H1 (cell line): ENCODE measurements around the gene SLC7A5. TPM values are rescaled to one million over a fixed set of nuclear protein-coding genes. Genes with fewer than 3 reads are reported as not detected.
A peak's percentile ranks its signal among the peaks of the same experiment; 100 is the strongest.

Experiments
- CTCF ChIA-PET: fragments of 300-600 bp; sonication (Branson Sonifier 250); formaldehyde crosslinking; loops from one replicate; lab custom pipeline; 2021; ENCODE audit not compliant: partially characterized antibody; lab: Charles Lee
- POLR2A ChIA-PET: fragments of 300-600 bp; sonication (Branson Sonifier 250); formaldehyde crosslinking; loops from one replicate; lab custom pipeline; 2021; ENCODE audit warnings: inconsistent platforms; ENCODE audit not compliant: partially characterized antibody; lab: Charles Lee
- DNase-seq, 2 experiments: peaks; one replicate each; pipeline versions ENCODE4 v3.0.0 to v3.0.0-alpha.2; 2010 to 2022; ENCODE audit warnings: low spot score in 2 of 2, low read depth in 1 of 2, mixed read lengths in 1 of 2
- FAIRE-seq: peaks from 2 replicates; lab custom pipeline; 2011; peaks lifted over from hg19 to GRCh38; lab: Jason Lieb, UNC
- H2AFZ ChIP-seq: 2 replicates; pipeline ENCODE4 v1.8.1; 2012; ENCODE audit warnings: low read length, inconsistent platforms
- H2AK5ac ChIP-seq: 2 replicates; pipeline ENCODE4 v1.6.1; 2013; ENCODE audit warnings: low read depth, low read length
- H2BK120ac ChIP-seq: replicated peaks from 2 replicates; pipeline ENCODE3; 2013; ENCODE audit warnings: low read depth, low read length, inconsistent platforms
- H2BK12ac ChIP-seq: 2 replicates; pipeline ENCODE4 v1.6.1; 2013; ENCODE audit warnings: low read depth, low read length
- H2BK15ac ChIP-seq: 2 replicates; pipeline ENCODE4 v1.6.1; 2013; ENCODE audit warnings: low read length
- H2BK20ac ChIP-seq: 2 replicates; pipeline ENCODE4 v1.6.1; 2013; ENCODE audit warnings: low read length
- H2BK5ac ChIP-seq: 2 replicates; pipeline ENCODE4 v1.6.1; 2013; ENCODE audit warnings: low read depth, low read length
- H3K14ac ChIP-seq: 2 replicates; pipeline ENCODE4 v1.6.1; 2013; ENCODE audit warnings: inconsistent platforms; ENCODE audit not compliant: insufficient read length
- H3K18ac ChIP-seq: 2 replicates; pipeline ENCODE4 v1.6.1; 2013; ENCODE audit warnings: low read length; ENCODE audit errors: extremely low read depth
- H3K23ac ChIP-seq: 2 replicates; pipeline ENCODE4 v1.6.1; 2013; ENCODE audit warnings: inconsistent platforms; ENCODE audit not compliant: insufficient read length
- H3K23me2 ChIP-seq: 2 replicates; pipeline ENCODE4 v1.6.1; 2013; ENCODE audit warnings: low read depth, low read length
- H3K27ac ChIP-seq: 2 replicates; pipeline ENCODE4 v1.6.1; 2011; ENCODE audit warnings: low read depth, low read length, inconsistent platforms
- H3K27me3 ChIP-seq, 4 experiments: replicated peaks in 1 of 4; 1 replicate in 1 of 4; 2 replicates in 3 of 4; pipeline versions ENCODE4 v1.6.1 to v1.8.1; 2011 to 2013; ENCODE audit warnings: low read length in 3 of 4, mild to moderate bottlenecking in 3 of 4, inconsistent platforms in 2 of 4, mixed read lengths in 2 of 4, moderate library complexity in 1 of 4; ENCODE audit not compliant: control insufficient read depth in 3 of 4, insufficient read depth in 3 of 4; ENCODE audit errors: extremely low read depth in 1 of 4
- H3K36me3 ChIP-seq, 4 experiments: 2 replicates each; pipeline versions ENCODE4 v1.6.1 to v1.8.1; 2011 to 2013; ENCODE audit warnings: mild to moderate bottlenecking in 4 of 4, low read length in 3 of 4, moderate library complexity in 2 of 4, control low read depth in 1 of 4, inconsistent platforms in 1 of 4; ENCODE audit not compliant: insufficient read depth in 4 of 4, control insufficient read depth in 2 of 4
- H3K4ac ChIP-seq: replicated peaks from 2 replicates; pipeline ENCODE3; 2013; ENCODE audit warnings: low read length, low read depth, mixed read lengths, inconsistent platforms; ENCODE audit not compliant: insufficient read length
- H3K4me1 ChIP-seq, 4 experiments: replicated peaks in 1 of 4; 1 replicate in 1 of 4; 2 replicates in 3 of 4; pipeline versions ENCODE4 v1.6.1 to v1.8.1; 2011 to 2013; ENCODE audit warnings: low read length in 3 of 4, inconsistent platforms in 2 of 4, mixed read lengths in 1 of 4; ENCODE audit not compliant: insufficient read depth in 4 of 4, control insufficient read depth in 3 of 4
- H3K4me2 ChIP-seq, 2 experiments: 2 replicates each; pipeline versions ENCODE4 v1.6.1 to v1.8.1; 2011 to 2013; ENCODE audit warnings: low read depth in 2 of 2, low read length in 2 of 2, control low read depth in 1 of 2, inconsistent platforms in 1 of 2, mild to moderate bottlenecking in 1 of 2; ENCODE audit not compliant: insufficient read depth in 1 of 2
- H3K4me3 ChIP-seq, 4 experiments: fragments of 200-600, 300-600 bp in 1 of 4; sonication (generic), shearing (Covaris generic), sonication (Bioruptor Twin) in 1 of 4; 2 replicates each; pipeline versions ENCODE4 v1.5.1 to v1.8.1; 2011 to 2016; ENCODE audit warnings: low read length in 4 of 4, low read depth in 3 of 4, control low read depth in 2 of 4, inconsistent platforms in 2 of 4, mild to moderate bottlenecking in 2 of 4, mixed read lengths in 1 of 4, moderate library complexity in 1 of 4; ENCODE audit not compliant: insufficient read depth in 2 of 4; ENCODE audit errors: extremely low read depth in 1 of 4
- H3K56ac ChIP-seq: replicated peaks from 2 replicates; pipeline ENCODE3; 2013; ENCODE audit warnings: low read depth, mild to moderate bottlenecking, mixed read lengths, low read length, inconsistent platforms; ENCODE audit not compliant: insufficient read length
- H3K79me1 ChIP-seq: 2 replicates; pipeline ENCODE4 v1.6.1; 2013; ENCODE audit warnings: low read depth, low read length, control low read depth
- H3K79me2 ChIP-seq, 2 experiments: 2 replicates each; pipeline versions ENCODE4 v1.6.1 to v1.8.1; 2012 to 2013; ENCODE audit warnings: low read length in 2 of 2, mild to moderate bottlenecking in 2 of 2, inconsistent platforms in 1 of 2; ENCODE audit not compliant: insufficient read depth in 2 of 2, control insufficient read depth in 1 of 2
- H3K9ac ChIP-seq, 4 experiments: replicated peaks in 1 of 4; 1 replicate in 1 of 4; 2 replicates in 3 of 4; pipeline versions ENCODE4 v1.6.1 to v1.8.1; 2011 to 2013; ENCODE audit warnings: low read depth in 3 of 4, low read length in 3 of 4, control low read depth in 2 of 4, mild to moderate bottlenecking in 2 of 4, moderate library complexity in 2 of 4, inconsistent platforms in 1 of 4; ENCODE audit errors: extremely low read depth in 1 of 4
- H3K9me3 ChIP-seq, 2 experiments: 2 replicates each; pipeline versions ENCODE4 v1.6.1 to v1.8.1; 2012 to 2013; ENCODE audit warnings: mild to moderate bottlenecking in 2 of 2, moderate library complexity in 2 of 2, control low read depth in 1 of 2, inconsistent platforms in 1 of 2, low read depth in 1 of 2, low read length in 1 of 2, mixed read lengths in 1 of 2; ENCODE audit not compliant: insufficient read depth in 2 of 2
- H4K20me1 ChIP-seq, 2 experiments: replicated peaks in 1 of 2; 2 replicates each; pipeline versions ENCODE3 to v1.8.1; 2011 to 2013; ENCODE audit warnings: inconsistent platforms in 2 of 2, low read length in 2 of 2, mild to moderate bottlenecking in 1 of 2; ENCODE audit not compliant: insufficient read depth in 2 of 2, control insufficient read depth in 1 of 2
- H4K5ac ChIP-seq: 2 replicates; pipeline ENCODE4 v1.6.1; 2013; ENCODE audit warnings: low read length, low read depth, mixed read lengths, inconsistent platforms; ENCODE audit not compliant: insufficient read length
- H4K8ac ChIP-seq: 2 replicates; pipeline ENCODE4 v1.8.0; 2013; ENCODE audit warnings: mild to moderate bottlenecking, moderate library complexity, low read length, inconsistent platforms; ENCODE audit not compliant: insufficient read depth; ENCODE audit errors: extremely low read depth
- H4K91ac ChIP-seq: replicated peaks from 2 replicates; pipeline ENCODE3; 2013; ENCODE audit warnings: low read length, mixed read lengths, inconsistent platforms; ENCODE audit not compliant: insufficient read length
- ATF2 ChIP-seq: IDR thresholded peaks from 2 replicates; pipeline ENCODE4 v1.6.1; 2012; ENCODE audit warnings: low read length, inconsistent platforms
- CTCF ChIP-seq, 3 experiments: IDR thresholded peaks; 1 replicate in 2 of 3; 2 replicates in 1 of 3; pipeline versions ENCODE4 v1.5.1 to v1.6.1; 2011; ENCODE audit warnings: low read length in 3 of 3, mild to moderate bottlenecking in 3 of 3, inconsistent platforms in 2 of 3, low read depth in 1 of 3, moderate library complexity in 1 of 3; ENCODE audit not compliant: insufficient read depth in 1 of 3; ENCODE audit errors: control extremely low read depth in 1 of 3
- FOSL1 ChIP-seq: IDR thresholded peaks from 2 replicates; pipeline ENCODE4 v1.6.1; 2011; ENCODE audit warnings: mild to moderate bottlenecking, low read depth, low read length, moderate library complexity; ENCODE audit not compliant: insufficient read depth
- GTF2F1 ChIP-seq: IDR thresholded peaks from 2 replicates; pipeline ENCODE4 v1.6.1; 2012; ENCODE audit warnings: low read depth, low read length, improper control_type of control experiment, borderline replicate concordance
- HDAC2 ChIP-seq, 2 experiments: fragments of 300-600 bp in 1 of 2; sonication (generic) in 1 of 2; IDR thresholded peaks; 2 replicates each; pipeline ENCODE4 v1.6.1; 2011 to 2012; ENCODE audit warnings: low read depth in 2 of 2, low read length in 2 of 2, mild to moderate bottlenecking in 2 of 2, moderate library complexity in 2 of 2, borderline replicate concordance in 1 of 2, inconsistent platforms in 1 of 2
- KDM5A ChIP-seq: fragments of 200-600 bp; IDR thresholded peaks from 2 replicates; pipeline ENCODE4 v1.7.1; 2012; ENCODE audit warnings: mild to moderate bottlenecking, low read length, inconsistent platforms, mixed read lengths
- POLR2AphosphoS5 ChIP-seq: IDR thresholded peaks from 2 replicates; pipeline ENCODE4 v1.6.1; 2011; ENCODE audit warnings: low read depth, low read length
- TCF12 ChIP-seq: IDR thresholded peaks from 2 replicates; pipeline ENCODE4 v1.6.1; 2011; ENCODE audit warnings: low read depth, mild to moderate bottlenecking, low read length
- WGBS, 2 experiments: shearing (Covaris generic) in 1 of 2; methylation state at CpG; one replicate each; pipeline versions ENCODE4 v1.1.6 to v1.1.7; 2013 to 2015; ENCODE audit warnings: low lambda C conversion rate in 2 of 2, mixed read lengths in 2 of 2, inconsistent platforms in 1 of 2, low coverage in 1 of 2, missing lambda C conversion rate in 1 of 2; ENCODE audit not compliant: insufficient replicate concordance in 2 of 2, insufficient coverage in 1 of 2, insufficient read length in 1 of 2; ENCODE audit errors: extremely low coverage in 1 of 2, missing lambda C conversion rate in 1 of 2; 5-methylcytosine and 5-hydroxymethylcytosine counted together
- polyA plus RNA-seq, 7 experiments: library from polyadenylated mRNA; depleted of rRNA in 3 of 7; stranded (reverse) in 5 of 7; unstranded in 2 of 7; fragments of >200 nt in 5 of 7; fragments of 200-250 nt in 2 of 7; gene quantifications; 1 replicate in 5 of 7; 2 replicates in 1 of 7; 4 replicates in 1 of 7; pipeline versions ENCODE4 v1.2.1 to v1.2.3, GENCODE V29; 2011 to 2013; ENCODE audit warnings: missing spikeins in 2 of 7, mixed read lengths in 2 of 7
- total RNA-seq: library from RNA; stranded (reverse); fragmentation: NEBNext Ultra II Directional; extraction: Animal tissue kit (Norgen Biotek cat#: 25700); gene quantifications from 2 replicates; pipeline ENCODE4 v1.2.1, GENCODE V29; 2021

Gene SLC7A5
- total and polyA plus RNA-seq, 2 of the 8 experiments (the other 6 are each of a cell fraction or from before 2014, with no cell fraction given) = 68.2 to 341 TPM

GRCh38 chr16:87845213-87845612 is 24.1 kb downstream of the SLC7A5 start:
- H3K27ac ChIP-seq = no peak overlapping the region
- H2BK20ac ChIP-seq = no peak overlapping the region
- H3K14ac ChIP-seq = no peak overlapping the region
- no peak overlapping the region for H4K91ac ChIP-seq
- H3K4me3 ChIP-seq = no peak overlapping the region
- no peak overlapping the region for H3K4ac ChIP-seq
- ChIA-PET POLR2A (interaction anchor here (1.1 to 27.1 kb wide), 7 partner anchors 8 to 66 kb away, joined by 3 to 507 read pairs (median 6); partner anchors contain the start of gene SLC7A5), CTCF (interaction anchor here (0.6 to 9.1 kb wide), 14 partner anchors 9 to 661 kb away, joined by 3 to 120 read pairs (median 6); partner anchors contain the start of gene SLC7A5)
- H2BK120ac ChIP-seq = no peak overlapping the region
- TF ChIP-seq GTF2F1 = no peak
- TF ChIP-seq POLR2AphosphoS5 = no peak
- no peak for TF ChIP-seq ATF2
- no peak for TF ChIP-seq FOSL1
- no peak for TF ChIP-seq HDAC2 (IDR thresholded peaks at IDR 0.05; ENCODE audit: borderline replicate concordance in 1 of 2, low read depth in 2 of 2, low read length in 2 of 2)
- TF ChIP-seq KDM5A = no peak
- TF ChIP-seq CTCF (IDR thresholded peaks at IDR 0.05; ENCODE audit: control extremely low read depth in 1 of 3, insufficient read depth in 1 of 3, low read depth in 1 of 3, low read length in 3 of 3) = no peak
- TF ChIP-seq TCF12 = no peak
- H3K79me2 ChIP-seq = peaks cover 0 to 76% of the 10 kb centered on the region in 2 experiments; a peak in 3 of 4 replicates
- no peak overlapping the region for H4K5ac ChIP-seq
- no peak for DNase-seq
- peak overlapping the region; percentile 69; the same call in 1 of the 2 replicates for H2AK5ac ChIP-seq
- H3K23ac ChIP-seq = no peak overlapping the region
- H3K27me3 ChIP-seq = no peaks in the 10 kb centered on the region
- no peak overlapping the region for H2AFZ ChIP-seq
- peaks cover 0 to 13% (median 3%) of the 10 kb centered on the region in 4 experiments; a peak in 5 of 7 replicates for H3K4me1 ChIP-seq
- 0 out of 2 replicates have a peak overlapping the region, but pooled peaks have one; percentile 68 for H2BK12ac ChIP-seq
- WGBS, 2 experiments = 91% methylated on average over 10 of the region's 13 CpGs; no CpG with 5 or more reads in 1 of the 2 experiments
- H2BK15ac ChIP-seq = no peak overlapping the region
- H4K8ac ChIP-seq = no peak overlapping the region
- H4K20me1 ChIP-seq = peaks cover 18 to 25% of the 10 kb centered on the region in 2 experiments
- no peaks in the 10 kb centered on the region for H3K23me2 ChIP-seq
- FAIRE-seq = no peak
- H3K9me3 ChIP-seq = no peaks in the 10 kb centered on the region
- H3K56ac ChIP-seq = no peak overlapping the region
- no peak overlapping the region for H3K9ac ChIP-seq
- peaks cover 6 to 23% (median 11%) of the 10 kb centered on the region in 4 experiments; a peak in 5 of 8 replicates for H3K36me3 ChIP-seq
- H3K18ac ChIP-seq = no peak overlapping the region; the same call in 1 of the 2 replicates
- H2BK5ac ChIP-seq = 0 out of 2 replicates have a peak overlapping the region, but pooled peaks have one; percentile 24
- peaks cover 10% of the 10 kb centered on the region for H3K79me1 ChIP-seq
- no peak overlapping the region for H3K4me2 ChIP-seq
